ENCODE results near the gene GGTLC1.
"Not testable (repeated sequence)": the region's sequence is repeated elsewhere in the genome, so short reads cannot be mapped to it uniquely, and the experiment has no call there.

GGTLC1 gene

DNA sequence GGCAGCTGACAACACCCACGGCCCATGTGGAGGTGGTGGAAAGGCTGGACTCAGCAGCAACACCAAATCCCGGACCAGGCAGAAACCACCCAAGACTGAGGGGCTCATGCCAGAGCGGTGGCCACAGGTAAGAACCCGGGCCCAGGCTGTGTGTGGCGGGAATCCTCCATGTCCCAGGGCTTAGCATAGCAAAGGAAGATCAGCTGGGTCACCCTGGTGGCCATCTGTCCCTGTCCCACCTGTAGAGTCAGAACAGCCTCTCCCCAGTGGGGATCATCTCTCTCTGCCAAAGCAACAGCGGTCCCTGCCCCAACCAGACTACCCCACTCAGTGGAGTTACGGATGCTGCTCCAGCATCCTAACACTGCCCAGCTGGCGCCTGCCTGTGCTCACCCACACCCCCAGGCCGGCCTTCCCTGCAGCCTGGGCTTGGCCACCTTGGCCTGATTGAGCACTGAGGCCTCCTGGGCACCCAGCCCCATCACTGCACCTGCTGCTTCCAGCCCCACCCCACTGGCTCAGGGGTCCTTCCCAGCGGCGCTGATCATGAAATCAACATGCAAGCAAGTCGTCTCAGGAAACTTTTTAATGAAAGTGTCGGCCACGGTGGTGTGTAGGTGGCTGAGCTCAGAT is 5.5 kb upstream of the GGTLC1 start:
- not testable (repeated sequence) for DNase-seq

- not testable (repeated sequence) for DNase-seq
Measured at GRCh38 chr20:23993440-23993839, 4.9 kb upstream of the GGTLC1 start.

- DNase-seq = not testable (repeated sequence)
Measured at GRCh38 chr20:23990296-23990695, 1.7 kb upstream of the GGTLC1 start.

- DNase-seq = not testable (repeated sequence)
Measured at GRCh38 chr20:23988966-23989365, 387 bp upstream of the GGTLC1 start.

DNA sequence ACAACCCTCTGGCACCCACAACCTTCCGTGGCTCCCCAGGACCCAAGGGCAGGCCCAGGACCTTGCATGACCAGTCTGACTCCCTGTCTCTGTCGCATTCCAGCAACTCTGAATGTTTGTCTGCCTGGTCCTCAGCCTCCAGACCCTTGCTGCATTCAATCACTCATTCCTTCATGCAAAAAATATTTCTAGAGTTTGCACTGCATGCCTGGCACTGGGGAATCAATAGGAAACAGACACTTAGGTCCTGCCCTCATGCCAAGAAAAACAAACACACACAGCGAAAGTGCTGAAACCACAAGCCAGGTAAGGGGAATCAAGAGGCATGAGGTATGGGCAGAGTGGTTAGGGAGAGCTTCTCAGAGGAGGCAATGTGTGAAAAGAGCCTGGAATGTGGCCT is 1.9 kb downstream of the GGTLC1 start:
- DNase-seq = not testable (repeated sequence)

DNA sequence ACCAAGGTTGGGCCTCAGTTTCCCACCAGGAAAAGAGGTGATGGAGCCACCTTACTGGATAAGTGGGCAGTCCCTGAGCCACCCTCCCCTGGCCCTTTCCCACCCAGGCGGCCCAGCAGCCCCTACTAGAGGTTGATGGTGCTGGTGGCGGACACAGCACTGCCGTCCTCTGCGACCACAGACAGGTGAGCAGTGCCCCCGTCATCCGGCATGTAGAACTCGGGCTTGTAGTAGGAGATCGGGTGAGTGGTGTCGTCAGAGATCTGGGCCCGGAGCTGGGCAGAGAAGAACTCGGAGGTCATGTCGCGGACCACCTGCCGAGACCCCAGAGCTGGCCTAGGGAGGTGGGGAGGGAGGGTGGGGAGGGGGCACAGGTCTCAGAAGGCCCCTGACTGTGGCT is 2.3 kb downstream of the GGTLC1 start:
- not testable (repeated sequence) for DNase-seq

- not testable (repeated sequence) for DNase-seq
Measured at GRCh38 chr20:23985790-23986225, 2.8 kb downstream of the GGTLC1 start.

- not testable (repeated sequence) for DNase-seq
Measured at GRCh38 chr20:23985066-23985789, 3.4 kb downstream of the GGTLC1 start.

GRCh38 chr20:23984476-23985023 is 4.0 kb downstream of the GGTLC1 start:
- not testable (repeated sequence) for DNase-seq

GRCh38 chr20:23982112-23983018 is 6.2 kb downstream of the GGTLC1 start:
- DNase-seq = not testable (repeated sequence)

GRCh38 chr20:23981526-23981925 is 7.1 kb downstream of the GGTLC1 start:
- DNase-seq = not testable (repeated sequence)

DNA sequence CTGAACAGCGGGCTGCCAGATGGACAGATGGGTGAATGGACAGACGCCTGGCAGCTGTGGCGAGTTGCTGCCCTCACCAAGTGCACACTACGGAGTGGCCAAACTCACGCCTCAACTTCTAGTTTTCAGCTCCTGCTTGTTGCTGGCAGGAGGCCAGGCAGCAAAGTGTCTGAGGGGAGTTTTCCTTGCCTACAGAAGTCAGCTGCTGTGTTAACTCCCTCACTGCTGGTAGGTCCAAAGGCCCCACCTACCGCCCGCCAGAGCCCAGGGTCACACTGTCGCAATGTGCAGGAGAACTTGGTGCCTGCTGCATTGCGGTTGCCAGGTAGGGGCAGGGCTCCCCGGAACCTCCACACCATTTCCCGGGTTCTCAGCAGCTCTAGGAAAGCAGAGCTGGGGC is 7.6 kb downstream of the GGTLC1 start:
- not testable (repeated sequence) for DNase-seq

DNA sequence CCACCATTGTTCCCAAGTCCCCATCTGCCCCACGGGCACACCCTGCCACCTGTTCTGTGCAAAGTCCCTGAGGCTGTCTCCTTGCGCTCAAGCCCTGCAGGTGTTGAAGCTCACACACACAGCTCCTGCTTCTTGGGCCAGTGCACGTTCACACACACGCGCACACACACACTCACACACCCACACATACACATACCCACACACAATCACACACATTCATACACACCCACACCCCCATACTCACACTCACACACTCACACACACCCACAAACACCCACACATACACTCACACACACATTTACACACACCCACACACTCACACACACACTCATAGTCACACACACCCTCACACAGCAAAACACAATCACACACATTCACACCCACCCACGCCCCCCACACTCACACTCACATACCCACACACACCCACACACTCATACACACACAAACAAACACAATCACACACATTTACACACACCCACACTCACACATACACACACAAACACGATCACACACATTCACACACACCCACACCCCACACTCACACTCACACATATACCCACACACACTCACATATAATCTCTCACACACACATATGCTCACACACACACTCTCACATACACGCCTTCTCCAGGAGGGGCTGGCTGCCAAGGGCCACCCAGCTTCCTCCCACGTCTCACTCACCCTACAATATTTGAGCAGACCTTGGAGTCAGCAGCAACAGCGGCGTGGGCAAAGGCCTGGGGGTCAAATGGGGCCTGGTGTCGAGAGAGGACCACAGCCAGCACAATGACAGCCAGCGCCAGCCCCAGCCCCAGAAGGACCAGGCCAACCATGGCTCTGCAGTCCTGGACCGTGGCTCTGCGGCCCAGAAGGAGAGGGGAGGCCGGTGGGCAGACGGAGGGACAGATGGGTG is 8.4 kb downstream of the GGTLC1 start:
- not testable (repeated sequence) for DNase-seq

DNA sequence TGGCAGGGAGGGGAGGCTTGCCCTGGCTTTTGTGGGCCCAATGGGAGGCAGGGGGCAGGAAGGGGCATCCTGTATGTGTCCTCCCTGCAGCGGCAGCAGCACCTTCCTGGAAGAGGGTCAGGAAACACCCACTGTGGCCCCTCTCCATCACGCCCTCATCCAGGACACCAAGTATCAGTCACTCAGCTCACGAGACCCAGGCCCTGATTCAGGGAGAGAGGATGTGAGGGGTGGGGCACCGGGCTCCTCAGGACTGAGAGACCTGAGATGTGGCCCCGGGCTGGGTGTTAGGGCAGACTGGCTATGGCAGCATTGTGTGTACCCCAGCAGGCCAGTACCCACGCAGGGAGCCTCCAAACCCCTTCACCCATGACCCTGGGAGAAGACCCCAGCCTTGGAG is 9.2 kb downstream of the GGTLC1 start:
- DNase-seq = not testable (repeated sequence)

GRCh38 chr20:23978457-23978856 is 10.1 kb downstream of the GGTLC1 start:
- DNase-seq = not testable (repeated sequence)

GRCh38 chr20:23974966-23975365 is 13.6 kb downstream of the GGTLC1 start:
- DNase-seq = no peak

DNA sequence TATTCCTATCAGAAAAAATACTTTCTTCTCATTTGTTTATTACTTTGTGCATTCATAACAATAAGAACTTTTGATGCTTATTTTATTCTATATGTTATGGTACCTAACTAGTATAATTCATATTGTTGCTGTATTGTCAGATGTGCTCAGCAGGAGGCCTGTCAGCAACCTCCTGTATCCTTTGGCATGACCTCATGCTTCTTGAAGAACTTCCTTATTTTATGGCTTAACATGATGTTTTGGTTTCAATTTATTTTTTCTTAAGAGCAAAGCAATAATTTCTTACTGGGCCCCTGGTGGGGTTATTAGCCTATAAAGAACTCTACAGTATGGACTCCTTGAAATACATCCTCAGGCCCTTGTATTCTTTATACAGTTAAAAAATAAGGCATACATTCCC is 17.3 kb downstream of the GGTLC1 start:
- DNase-seq = no peak

DNA sequence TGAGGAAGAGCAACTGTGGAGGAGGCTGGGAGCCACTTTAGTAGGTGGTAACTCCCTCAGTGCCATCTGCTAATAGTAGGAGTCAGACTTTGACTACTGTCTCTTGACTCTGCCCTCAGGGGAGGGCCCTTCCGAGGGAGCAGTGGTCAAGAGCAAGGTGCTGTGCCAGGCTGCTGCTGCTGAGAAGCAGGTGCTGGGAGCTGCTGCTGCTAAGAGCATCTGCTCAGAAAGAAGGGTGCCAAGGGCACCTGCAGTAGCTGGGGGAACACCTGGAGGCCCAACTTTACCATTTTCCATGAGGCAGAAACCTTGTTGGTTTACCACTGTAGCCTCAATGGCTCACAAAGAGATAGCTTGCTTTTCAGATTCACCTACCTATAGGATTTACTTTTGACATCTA is 18.5 kb downstream of the GGTLC1 start:
- DNase-seq = no peak

DNA sequence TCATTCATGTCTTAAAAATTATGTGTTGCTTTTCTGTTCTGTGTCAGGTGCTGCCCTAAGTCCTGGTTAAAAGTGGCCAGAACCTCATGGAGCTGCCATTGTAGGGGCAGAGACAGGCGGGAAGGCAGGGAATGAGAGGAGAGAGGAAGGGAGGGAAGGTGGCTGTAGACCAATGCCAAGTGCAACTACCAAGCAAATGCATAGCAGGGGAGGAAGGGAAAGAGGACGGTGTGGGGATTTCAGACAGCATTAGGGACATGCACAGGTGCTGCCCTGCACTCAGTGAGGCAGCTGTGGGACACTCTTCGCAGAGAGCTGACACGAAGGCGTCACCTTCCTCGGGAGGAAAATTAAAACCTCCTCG is 21.0 kb downstream of the GGTLC1 start:
- no peak for DNase-seq

- no peak for DNase-seq
Measured at GRCh38 chr20:23966927-23967615, 21.5 kb downstream of the GGTLC1 start.

GRCh38 chr20:23966298-23966697 is 22.3 kb downstream of the GGTLC1 start:
- DNase-seq = no peak
